IPS-18c (cell line): ENCODE data around the gene CCDC136.

Source experiments
- H3K4me3 ChIP-seq: 2 replicates; pipeline ENCODE4 v1.7.0; 2013; ENCODE audit warnings: low read depth, mild to moderate bottlenecking, low read length, moderate library complexity; ENCODE audit not compliant: insufficient read depth
- H3K9me3 ChIP-seq: one replicate; pipeline ENCODE4 v1.6.1; 2013; ENCODE audit warnings: mild to moderate bottlenecking, low read length, moderate library complexity; ENCODE audit not compliant: control insufficient read depth, insufficient read depth

CCDC136 gene

GRCh38 chr7:128774029-128774689 lies 17.6 kb upstream of the CCDC136 start:
- no peak overlapping the region for H3K4me3 ChIP-seq
- H3K9me3 ChIP-seq, result no peaks in the 10 kb centered on the region

- H3K9me3 ChIP-seq, result no peaks in the 10 kb centered on the region
- H3K4me3 ChIP-seq, result no peak overlapping the region
These were observed 16.8 kb upstream of the CCDC136 start for GRCh38 chr7:128774921-128775320.

GRCh38 chr7:128775744-128776474 lies 15.9 kb upstream of the CCDC136 start, which contains the start of gene OPN1SW:
Gene OPN1SW (minus strand): TSS chr7:128775794. CDS start chr7:128775781, 13 bp downstream.
- H3K4me3 ChIP-seq, result no peak within 1 kb of the TSS
- no peaks in the 10 kb centered on the region for H3K9me3 ChIP-seq

DNA sequence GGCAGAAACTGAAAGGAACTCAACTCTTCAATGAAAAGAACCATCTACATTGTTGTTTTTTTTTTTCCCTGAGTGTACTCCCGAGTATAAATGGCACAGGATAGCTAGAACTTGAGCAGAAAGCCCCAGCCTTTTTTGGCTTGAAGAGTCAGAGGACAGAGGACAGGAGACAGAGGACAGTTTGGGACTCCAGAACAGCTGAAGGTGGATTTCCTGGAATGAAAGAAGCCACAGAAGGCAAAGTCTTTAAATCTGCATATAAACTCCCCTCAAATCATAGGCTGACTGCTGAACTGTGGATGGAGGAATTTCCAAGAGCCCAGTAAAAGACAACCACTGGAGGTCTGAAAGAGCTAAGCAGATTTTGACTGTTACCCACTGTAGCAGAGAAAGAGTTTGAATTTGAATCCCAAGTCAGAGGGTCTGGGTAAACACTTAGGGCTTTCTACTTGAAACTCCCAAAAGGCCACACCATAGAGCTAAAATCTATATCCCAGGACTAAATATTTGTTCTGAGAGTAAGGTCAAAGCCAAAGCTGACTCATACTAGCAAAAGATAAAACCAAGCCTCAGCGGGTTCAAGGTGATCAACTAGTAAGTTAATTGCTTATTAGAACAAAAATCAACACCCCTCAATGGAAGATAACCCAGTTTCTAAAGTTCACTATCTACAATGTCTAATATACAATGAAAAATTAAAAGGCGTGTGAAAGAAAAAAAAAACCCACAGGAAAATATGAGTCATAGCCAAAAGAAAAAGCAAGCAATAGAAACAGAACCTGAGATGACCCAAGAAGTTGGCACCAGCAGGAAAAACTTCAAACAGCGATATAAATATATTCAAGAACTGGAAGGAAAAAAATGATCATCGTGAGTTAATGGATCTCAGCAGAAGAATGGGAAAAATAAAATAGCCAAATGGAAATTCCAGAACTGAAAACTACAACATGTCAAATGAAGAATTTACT lies 14.3 kb upstream of the CCDC136 start:
- no peak overlapping the region for H3K4me3 ChIP-seq
- H3K9me3 ChIP-seq, result no peaks in the 10 kb centered on the region

- no peaks in the 10 kb centered on the region for H3K9me3 ChIP-seq
- no peak overlapping the region for H3K4me3 ChIP-seq
These were observed 12.8 kb upstream of the CCDC136 start for GRCh38 chr7:128778946-128779345.

DNA sequence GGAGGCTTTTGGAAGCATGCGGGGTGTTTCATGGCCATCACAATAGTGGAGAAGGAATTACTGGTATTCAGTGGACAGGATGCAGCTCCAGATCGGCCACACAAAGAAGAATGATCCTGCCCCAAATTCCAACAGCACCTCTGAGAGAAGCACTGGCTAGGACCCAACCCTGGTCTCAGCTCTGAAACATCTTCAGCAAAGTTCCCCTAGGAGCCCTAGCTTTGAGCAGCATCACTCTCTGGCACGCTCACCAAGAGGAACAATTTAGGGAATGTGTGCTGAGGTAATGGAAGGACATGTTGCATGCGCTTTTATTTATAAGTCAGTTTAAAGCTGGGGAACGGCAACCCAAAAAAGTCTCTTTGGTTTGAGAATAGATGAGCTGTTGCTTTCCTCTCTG lies 10.6 kb upstream of the CCDC136 start:
- Histone ChIP-seq H3K9me3 (no peaks in the 10 kb centered on the region), H3K4me3 (no peak overlapping the region)

GRCh38 chr7:128781851-128782250 lies 9.9 kb upstream of the CCDC136 start:
- H3K4me3 ChIP-seq, result no peak overlapping the region
- no peaks in the 10 kb centered on the region for H3K9me3 ChIP-seq

- peak overlapping the region; percentile 52 for H3K4me3 ChIP-seq
These were observed 8.5 kb upstream of the CCDC136 start for GRCh38 chr7:128783143-128783861.

DNA sequence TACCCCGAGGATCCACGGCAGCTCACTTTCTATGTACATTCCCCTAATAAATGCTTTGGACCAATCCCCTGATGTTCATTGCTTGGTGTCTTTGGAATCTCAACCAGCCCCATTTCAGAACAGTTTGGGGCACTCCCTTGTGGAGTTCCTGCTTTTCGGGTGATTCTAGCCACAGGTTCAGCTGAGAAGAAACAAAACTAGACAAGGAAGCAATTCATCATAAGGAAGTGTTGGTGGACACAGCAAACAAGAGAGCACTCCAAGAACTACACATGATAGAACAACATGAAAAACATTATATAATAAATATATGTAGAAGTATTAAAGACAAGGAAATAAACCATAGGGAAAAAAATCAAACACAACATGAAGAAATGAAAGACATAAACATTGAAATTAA lies 6.0 kb upstream of the CCDC136 start:
- H3K4me3 ChIP-seq, result no peak overlapping the region
- H3K9me3 ChIP-seq, result no peaks in the 10 kb centered on the region

More at GRCh38 chr7:128783143-128783861, 8.5 kb upstream of the CCDC136 start:
- H3K9me3 ChIP-seq, result no peaks in the 10 kb centered on the region

DNA sequence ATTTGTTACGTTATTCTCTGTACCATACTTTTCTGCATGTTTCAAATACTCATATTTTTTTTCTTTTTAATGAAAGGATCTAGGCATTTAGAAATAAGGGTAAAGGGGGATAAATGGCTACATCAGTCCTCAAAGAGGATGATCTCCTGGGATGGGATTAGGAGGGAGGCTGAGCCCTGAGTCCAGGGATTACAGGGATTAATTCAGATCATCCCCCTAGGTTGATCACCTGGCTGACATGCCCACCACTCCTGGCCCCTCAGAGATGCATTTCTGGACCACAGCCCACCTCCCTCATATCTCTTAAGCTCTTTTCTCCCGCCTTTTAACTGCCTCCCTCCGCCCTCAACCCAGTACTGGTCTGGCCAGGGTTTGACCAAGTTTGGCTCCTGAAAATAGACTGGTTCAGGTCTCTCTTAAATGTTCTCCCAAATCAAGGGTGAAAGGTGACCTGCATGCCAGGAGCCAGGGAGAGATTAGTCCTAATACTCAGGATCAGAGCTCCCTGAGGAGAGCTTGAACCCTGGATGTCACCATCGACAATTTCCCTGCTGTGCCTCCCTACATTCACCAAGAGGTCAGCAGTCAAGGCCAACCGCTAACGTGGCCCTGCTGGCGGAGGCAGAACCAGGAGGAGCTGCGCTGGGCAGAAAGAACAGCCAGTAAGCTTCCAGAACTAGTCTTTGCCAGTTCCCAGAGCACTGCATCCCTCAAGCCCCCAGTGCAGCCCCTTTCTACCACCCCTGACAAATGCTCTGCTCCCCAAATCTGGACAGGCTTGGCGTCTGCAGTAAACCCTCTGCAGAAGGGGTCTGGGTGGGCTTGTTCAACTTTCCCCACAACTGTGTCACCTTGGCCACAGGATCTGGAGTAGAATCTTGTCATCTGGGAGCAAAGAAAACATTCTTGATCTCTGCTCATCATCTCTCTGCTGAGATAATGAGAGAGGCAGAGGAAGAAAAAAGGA lies 3.0 kb upstream of the CCDC136 start:
- Histone ChIP-seq H3K9me3 (no peaks in the 10 kb centered on the region), H3K4me3 (no peak overlapping the region)

DNA sequence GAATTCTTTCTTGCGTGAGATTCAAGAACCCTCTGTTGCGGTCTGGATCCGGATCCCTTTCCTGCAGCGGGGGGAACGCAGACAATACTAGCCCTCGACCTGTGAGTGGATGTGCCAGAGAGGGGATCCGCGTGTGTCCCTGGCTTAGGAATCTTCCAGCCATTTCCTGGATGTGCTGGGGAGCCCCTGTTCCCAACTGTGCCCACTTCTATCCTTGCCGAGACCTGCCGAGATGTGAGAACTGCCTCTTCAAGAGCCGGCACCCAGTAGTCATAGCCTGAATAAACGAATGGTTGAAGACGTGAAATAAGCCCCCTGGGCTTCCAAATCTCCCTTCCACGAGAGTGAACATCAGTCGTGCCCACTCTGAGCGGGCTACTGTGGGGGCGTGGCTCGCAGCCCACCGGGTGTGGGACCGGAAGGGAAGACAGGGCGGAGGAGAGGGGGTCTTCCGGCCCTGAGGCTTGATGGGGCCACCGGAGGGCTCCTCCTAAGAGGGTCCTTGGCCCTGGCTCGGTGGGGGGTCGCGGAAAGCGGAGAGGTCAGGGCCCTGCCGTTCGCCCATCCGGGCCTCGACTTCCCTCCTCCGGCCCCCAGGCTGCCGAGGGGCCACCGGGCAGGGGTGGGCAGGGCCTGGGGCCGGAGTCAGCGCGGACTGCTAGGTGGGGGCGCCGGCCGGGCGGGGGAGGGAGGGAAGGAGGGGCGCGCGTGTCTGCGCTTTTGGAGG lies 1.3 kb upstream of the CCDC136 start:
- H3K4me3 ChIP-seq, result peak overlapping the region; percentile 73
- no peaks in the 10 kb centered on the region for H3K9me3 ChIP-seq

GRCh38 chr7:128791972-128792327 lies 182 bp downstream of the CCDC136 start:
- H3K4me3 ChIP-seq, result peak overlapping the region; percentile 73
- no peaks in the 10 kb centered on the region for H3K9me3 ChIP-seq

- H3K4me3 ChIP-seq, result peak overlapping the region; percentile 22
These were observed 858 bp downstream of the CCDC136 start for GRCh38 chr7:128792471-128793180.

GRCh38 chr7:128793181-128793547 lies 1.4 kb downstream of the CCDC136 start:
- no peak overlapping the region for H3K4me3 ChIP-seq
- H3K9me3 ChIP-seq, result no peaks in the 10 kb centered on the region

More at GRCh38 chr7:128792471-128793180, 858 bp downstream of the CCDC136 start:
- no peaks in the 10 kb centered on the region for H3K9me3 ChIP-seq

- H3K4me3 ChIP-seq, result no peak overlapping the region
- no peaks in the 10 kb centered on the region for H3K9me3 ChIP-seq
These were observed 2.3 kb downstream of the CCDC136 start for GRCh38 chr7:128794020-128794419.
